ENCODE measurements around the gene CARD10.

The CARD10 gene

GRCh38 chr22:37462436-37462835, 56.8 kb downstream of the CARD10 start:
- no peak for DNase-seq (ENCODE audit: low spot score)

DNA sequence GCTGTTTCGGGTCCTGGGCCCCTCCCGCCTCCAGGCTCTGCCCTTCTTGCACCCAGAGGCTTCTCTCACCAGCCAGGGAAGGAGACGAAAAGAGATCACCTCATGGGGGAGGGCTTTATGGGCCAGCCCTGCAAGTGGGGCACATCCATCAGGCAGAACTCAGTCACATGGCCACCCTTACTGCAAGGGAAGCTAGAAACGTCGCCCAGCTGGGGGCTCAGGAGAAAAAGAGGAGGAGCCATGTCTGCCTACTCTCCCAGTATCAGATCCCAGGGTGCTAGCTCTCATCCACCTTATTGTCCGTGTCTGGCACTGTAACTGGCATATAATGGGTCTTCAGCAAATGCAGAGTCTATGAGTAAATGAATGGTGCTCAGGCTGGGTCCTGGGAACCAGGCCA, 57.3 kb downstream of the CARD10 start:
- DNase-seq (ENCODE audit: low spot score), result no peak

GRCh38 chr22:37460684-37461083, 58.5 kb downstream of the CARD10 start:
- no peak for DNase-seq (ENCODE audit: low spot score)

- DNase-seq (ENCODE audit: low spot score), result no peak
Measured at GRCh38 chr22:37459206-37459605, 60.0 kb downstream of the CARD10 start.

GRCh38 chr22:37457093-37457893, 61.9 kb downstream of the CARD10 start:
- peak; percentile 87 for DNase-seq (ENCODE audit: low spot score)

DNA sequence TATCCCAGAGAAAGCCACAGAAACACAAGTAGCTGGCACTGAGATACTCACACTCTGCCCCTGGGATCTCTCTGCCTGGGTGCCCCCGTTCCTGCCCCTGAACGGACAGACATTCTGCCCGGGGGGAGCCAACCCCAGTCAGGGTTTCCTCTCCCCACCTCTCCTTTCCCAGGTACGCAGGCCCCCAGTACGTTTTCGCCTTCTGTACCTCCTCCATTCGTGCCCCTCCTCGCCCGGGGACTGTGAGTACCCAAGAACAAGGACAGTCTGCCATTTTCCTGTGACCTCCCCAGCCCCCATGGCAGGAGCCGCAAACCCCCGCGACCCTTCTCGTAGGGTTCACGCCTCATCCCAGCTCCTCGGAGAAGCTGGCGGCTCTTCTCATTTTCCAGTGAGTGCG, 62.9 kb downstream of the CARD10 start:
- no peak for DNase-seq (ENCODE audit: low spot score)

DNA sequence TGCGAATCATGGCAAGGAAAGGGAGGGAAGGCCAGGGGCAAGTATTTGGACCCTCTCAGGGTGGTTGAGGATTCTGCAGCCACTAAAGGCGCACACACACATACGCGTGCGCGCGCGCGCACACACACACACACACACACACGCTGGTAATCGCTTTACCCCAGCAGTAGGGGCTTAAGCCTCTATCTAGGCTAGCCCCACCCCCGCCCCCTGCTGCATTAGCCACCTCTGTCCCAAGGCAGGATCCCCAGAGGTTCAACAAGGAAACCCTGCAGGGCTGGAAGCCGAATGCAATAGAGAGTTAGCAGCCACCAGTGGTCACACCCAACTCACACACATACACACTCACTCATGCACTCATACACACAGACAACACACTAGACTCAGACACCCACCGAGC, 63.3 kb downstream of the CARD10 start:
- DNase-seq (ENCODE audit: low spot score), result peak; percentile 51

GRCh38 chr22:37454857-37455686, 64.1 kb downstream of the CARD10 start:
- DNase-seq (ENCODE audit: low spot score), result no peak

DNA sequence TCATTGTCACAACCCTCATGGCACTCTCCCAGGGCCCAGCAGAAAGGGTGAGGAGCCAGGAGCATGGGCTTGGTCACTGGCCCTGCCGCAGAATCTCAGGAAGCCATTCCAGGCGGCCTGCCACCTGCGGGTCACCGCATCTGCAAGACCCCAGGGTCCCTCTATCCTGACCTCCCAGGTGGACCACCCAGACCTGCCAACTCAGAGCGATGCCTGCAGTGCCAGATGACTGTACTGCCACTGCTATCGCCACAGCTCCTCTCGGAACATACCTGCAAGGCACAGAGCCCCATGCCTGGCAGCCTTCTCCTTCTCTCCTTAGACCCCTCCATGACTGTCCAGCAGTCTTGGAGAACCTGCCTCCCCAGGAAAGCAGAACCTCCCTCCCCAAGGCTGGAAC, 65.5 kb downstream of the CARD10 start:
- DNase-seq (ENCODE audit: low spot score), result no peak

- DNase-seq (ENCODE audit: low spot score), result no peak
Measured at GRCh38 chr22:37451218-37451617, 68.0 kb downstream of the CARD10 start.

DNA sequence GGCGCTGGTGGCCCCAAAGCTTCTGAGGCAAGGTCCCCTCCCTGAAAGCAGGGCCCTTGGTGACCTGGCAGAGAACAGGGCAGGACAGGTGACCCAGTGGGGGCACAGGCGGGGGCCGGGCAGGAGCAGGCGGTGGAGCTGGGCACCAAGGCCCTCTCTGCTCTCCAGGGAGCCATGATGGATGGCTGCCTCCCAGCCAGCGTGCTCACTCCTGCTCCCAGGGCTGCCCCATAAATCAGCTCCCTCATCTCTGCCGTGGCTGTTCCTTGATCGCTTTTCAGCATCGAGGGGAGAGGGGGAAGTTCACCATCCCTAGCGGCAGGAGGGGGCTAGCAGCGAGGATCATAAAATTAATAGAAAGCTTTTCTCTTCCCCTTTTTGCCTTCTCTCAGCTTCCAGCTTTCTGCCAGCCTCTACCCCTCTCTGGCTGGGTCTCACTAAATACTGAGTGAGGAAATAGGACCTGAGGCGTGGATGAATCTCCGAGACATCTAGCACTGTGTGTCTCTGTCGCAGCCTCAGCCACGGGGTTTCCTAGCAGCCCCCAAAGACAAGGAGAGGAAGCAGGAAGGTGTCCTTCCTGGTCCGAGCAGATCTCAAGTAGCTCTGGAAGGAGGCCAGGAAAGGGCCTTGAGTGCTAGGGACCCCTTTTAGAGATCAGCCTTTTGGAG, 69.7 kb downstream of the CARD10 start:
- DNase-seq (ENCODE audit: low spot score), result no peak

DNA sequence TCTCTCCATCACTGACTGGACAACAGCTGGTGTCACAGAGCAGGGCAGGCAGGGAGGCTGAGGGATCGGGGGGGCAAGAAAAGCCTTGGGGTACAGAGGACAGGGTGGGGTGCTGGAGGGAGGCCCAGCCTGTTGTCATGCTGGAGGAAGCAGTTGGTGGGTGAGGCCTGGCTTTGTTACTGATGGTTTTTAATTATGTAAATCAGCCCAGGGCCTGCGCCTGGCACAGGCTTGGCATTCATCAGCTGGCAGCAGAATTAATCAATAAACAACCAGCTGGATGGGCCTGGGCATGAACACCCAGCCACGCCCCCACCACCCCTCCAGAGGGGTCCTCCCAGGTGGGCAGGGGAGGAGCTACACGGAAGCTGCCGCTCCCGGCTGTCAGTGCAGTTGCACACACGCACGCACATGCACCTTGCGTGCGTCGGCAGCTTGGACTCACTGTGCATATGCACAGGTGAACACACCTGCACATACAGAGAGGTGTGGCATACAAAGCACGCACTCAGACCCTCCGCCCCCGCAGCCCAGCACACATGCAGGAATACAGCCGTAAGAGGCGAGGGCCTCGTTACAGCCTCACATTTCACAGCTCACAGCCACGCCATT, 70.6 kb downstream of the CARD10 start:
- DNase-seq (ENCODE audit: low spot score), result no peak

DNA sequence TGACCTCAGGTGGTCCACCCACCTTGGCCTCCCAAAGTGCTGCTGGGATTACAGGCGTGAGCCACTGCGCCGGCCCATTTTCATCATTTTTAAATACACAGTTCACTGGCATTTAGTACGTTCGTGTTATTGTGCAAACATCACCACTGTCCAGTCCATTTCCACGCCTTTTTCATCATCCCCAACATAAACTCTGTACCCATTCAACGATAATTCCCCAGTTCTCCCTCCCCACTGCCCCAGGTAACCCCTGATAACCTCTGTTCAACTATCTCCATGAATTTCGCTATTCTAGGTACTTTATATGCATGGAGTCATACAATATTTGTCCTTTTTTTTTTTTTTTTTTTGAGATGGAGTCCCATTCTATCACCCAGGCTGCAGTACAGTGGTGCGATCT, 73.7 kb downstream of the CARD10 start:
- no peak for DNase-seq (ENCODE audit: low spot score)

DNA sequence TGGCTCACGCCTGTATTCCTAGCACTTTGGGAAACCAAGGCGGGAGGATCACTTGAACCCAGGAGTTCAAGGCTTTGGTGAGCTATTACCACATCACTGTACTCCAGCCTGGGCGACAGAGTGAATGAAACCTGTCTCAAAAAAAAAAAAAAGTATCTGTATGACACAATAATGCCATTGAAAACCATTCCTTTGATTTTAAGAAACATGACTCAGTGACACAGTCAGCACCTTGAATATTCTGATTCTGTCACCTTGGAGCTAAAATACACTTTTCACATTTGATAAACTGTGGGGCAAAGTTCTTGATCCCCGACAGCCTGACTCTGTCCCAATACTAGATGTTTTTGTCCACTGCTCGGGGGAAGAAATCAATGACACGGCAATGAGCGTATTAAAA, 75.2 kb downstream of the CARD10 start:
- DNase-seq (ENCODE audit: low spot score), result no peak

DNA sequence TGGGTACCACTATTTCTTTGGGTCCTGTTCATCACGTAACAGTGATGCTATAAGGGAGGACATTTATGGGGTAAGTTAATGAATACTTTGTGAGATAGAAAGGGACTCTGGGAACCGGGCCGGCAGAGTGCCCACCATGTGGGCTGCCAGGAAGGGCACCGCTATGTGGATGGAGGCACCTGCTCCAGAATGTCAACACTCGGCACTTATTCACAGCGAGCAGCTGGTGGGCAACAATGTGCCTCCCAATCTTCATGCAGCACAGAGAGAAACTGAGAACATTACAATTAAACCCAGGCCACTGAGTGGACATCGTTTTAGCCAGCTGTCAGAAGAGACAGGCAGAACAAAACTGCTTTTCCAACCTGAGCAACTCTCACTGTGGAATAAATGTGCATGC, 76.1 kb downstream of the CARD10 start:
- no peak for DNase-seq (ENCODE audit: low spot score)

GRCh38 chr22:37442537-37442936, 76.7 kb downstream of the CARD10 start:
- DNase-seq (ENCODE audit: low spot score), result no peak

- DNase-seq (ENCODE audit: low spot score), result no peak
Measured at GRCh38 chr22:37442135-37442534, 77.1 kb downstream of the CARD10 start.

DNA sequence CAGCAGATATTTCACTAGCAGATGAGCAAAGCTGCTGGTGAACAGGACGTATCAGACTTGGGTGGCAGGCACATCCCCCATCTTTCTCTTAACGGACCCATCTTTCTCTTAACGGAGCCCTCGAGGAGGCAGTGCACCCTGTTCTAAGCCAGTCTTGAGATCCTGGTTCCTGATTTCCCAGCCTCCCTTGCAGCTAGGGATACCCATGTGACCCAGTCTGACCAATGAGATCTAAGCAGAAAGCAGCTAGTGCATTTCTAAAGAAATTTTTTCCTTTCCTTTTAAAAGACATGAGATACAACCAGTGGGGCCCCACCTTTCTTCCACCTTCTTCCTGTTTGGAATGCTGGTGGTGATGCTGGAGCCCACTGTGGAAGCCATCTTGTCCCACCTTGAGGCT, 78.3 kb downstream of the CARD10 start:
- DNase-seq (ENCODE audit: low spot score), result no peak
